ENCODE results near the gene BRF1. TPM values are rescaled to one million over a fixed set of nuclear protein-coding genes. Genes with fewer than 3 reads are reported as not detected.

Gene BRF1
- total and polyA plus RNA-seq, 2 donors from 2014 or later, result 19.3 to 34.1 TPM

DNA sequence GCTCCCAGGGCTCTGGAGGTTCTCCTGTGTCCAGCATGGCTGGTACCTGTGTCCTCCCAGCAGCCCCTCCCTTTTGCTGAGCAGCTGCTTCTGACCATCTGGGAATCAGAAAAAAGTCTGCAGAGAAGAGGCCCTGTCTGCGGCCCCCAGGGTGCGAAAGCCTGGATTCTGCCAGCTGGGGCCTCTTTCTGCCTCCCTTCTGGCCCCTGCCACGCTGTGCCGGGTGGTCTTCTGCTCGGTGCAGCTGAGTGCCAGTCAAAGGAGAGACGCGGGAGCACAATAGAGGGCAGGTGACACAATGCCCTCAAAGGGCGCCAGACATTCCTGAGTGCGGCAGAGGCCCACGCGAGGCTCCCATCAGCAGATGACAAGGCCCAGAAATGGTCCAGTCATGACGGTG, 39.8 kb downstream of the BRF1 start:
- H3K4me3 ChIP-seq (ENCODE audit: low read length in 3 of 3), result no peak overlapping the region
- FAIRE-seq (no peak), DNase-seq (peak in 1 of 5 donors; percentile 22)
- no peaks in the 10 kb centered on the region for H3K36me3 ChIP-seq (ENCODE audit: control insufficient read depth in 2 of 3, insufficient read depth in 3 of 3, low read length in 3 of 3)
- H3K4me1 ChIP-seq (ENCODE audit: control insufficient read depth in 2 of 3, insufficient read depth in 2 of 3, low read depth in 1 of 3, low read length in 3 of 3), result no peaks in the 10 kb centered on the region
- H3K27ac ChIP-seq (ENCODE audit: low read depth in 2 of 2, low read length in 2 of 2), result no peak overlapping the region
- intact Hi-C loops (cut with DNase I), result no loop called here
- no peaks in the 10 kb centered on the region for H3K9me3 ChIP-seq (ENCODE audit: control insufficient read depth in 2 of 3, insufficient read depth in 1 of 3, low read length in 3 of 3)
- H3K27me3 ChIP-seq (ENCODE audit: control insufficient read depth, insufficient read depth, low read length), result no peaks in the 10 kb centered on the region
- no peak overlapping the region for H3K9ac ChIP-seq (ENCODE audit: low read length in 3 of 3)
- TF ChIP-seq, protein P1, sequence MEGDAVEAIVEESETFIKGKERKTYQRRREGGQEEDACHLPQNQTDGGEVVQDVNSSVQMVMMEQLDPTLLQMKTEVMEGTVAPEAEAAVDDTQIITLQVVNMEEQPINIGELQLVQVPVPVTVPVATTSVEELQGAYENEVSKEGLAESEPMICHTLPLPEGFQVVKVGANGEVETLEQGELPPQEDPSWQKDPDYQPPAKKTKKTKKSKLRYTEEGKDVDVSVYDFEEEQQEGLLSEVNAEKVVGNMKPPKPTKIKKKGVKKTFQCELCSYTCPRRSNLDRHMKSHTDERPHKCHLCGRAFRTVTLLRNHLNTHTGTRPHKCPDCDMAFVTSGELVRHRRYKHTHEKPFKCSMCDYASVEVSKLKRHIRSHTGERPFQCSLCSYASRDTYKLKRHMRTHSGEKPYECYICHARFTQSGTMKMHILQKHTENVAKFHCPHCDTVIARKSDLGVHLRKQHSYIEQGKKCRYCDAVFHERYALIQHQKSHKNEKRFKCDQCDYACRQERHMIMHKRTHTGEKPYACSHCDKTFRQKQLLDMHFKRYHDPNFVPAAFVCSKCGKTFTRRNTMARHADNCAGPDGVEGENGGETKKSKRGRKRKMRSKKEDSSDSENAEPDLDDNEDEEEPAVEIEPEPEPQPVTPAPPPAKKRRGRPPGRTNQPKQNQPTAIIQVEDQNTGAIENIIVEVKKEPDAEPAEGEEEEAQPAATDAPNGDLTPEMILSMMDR (IDR thresholded peaks at IDR 0.05; ENCODE audit: borderline replicate concordance, extremely low read depth, insufficient read depth), result no peak

DNA sequence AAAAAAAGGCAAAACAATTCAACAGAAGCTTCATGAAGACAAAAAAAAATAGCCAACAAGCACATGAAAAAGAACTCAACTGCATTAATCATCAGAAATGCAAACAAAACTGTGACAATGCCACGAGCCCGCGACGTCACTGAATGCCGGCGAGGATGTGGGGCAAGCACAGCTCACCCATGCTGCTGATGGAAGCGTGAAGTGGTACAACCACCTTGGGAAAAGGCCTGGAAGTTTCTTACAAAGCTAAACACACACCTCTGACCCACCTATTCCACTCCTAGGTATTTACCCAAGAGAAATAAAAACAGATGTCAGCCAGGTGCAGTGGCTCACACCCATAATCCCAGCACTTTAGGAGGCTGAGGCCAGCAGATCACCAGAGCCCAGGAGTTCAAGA, 42.0 kb downstream of the BRF1 start:
- Histone ChIP-seq H3K36me3 (ENCODE audit: control insufficient read depth in 2 of 3, insufficient read depth in 3 of 3, low read length in 3 of 3) (peaks cover 0 to 7% (median 0%) of the 10 kb centered on the region in 3 donors), H3K9ac (ENCODE audit: low read length in 3 of 3) (no peak overlapping the region), H3K27me3 (ENCODE audit: control insufficient read depth, insufficient read depth, low read length) (no peaks in the 10 kb centered on the region), H3K9me3 (ENCODE audit: control insufficient read depth in 2 of 3, insufficient read depth in 1 of 3, low read length in 3 of 3) (no peaks in the 10 kb centered on the region), H3K4me1 (ENCODE audit: control insufficient read depth in 2 of 3, insufficient read depth in 2 of 3, low read depth in 1 of 3, low read length in 3 of 3) (no peaks in the 10 kb centered on the region), H3K4me3 (ENCODE audit: low read length in 3 of 3) (no peak overlapping the region), H3K27ac (ENCODE audit: low read depth in 2 of 2, low read length in 2 of 2) (no peak overlapping the region)
- DNase-seq, result no peak
- FAIRE-seq, result no peak
- TF ChIP-seq, protein P1 (IDR thresholded peaks at IDR 0.05; ENCODE audit: borderline replicate concordance, extremely low read depth, insufficient read depth), result no peak
- intact Hi-C loops (cut with DNase I), result no loop called here

DNA sequence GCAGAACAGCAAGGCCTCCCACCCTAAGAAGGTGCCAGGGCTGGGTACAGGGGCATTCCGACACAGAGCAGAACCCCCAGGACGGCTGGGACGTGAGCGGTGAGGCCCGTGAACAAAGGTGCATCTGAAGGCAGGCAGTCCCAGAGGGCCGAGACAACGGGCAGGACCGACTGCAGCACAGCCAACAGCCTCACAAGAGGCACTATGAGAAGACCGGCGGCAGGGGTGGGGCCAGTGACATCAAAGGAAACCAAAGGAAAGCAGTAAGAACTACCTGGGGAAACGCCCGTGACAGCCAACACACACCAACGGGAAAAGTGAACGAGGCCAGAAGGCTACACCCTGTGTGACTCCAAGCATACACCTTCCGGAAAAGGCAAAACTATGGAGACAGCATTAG, 43.3 kb downstream of the BRF1 start:
- intact Hi-C loops (cut with DNase I), result no loop called here
- TF ChIP-seq, protein P1 (IDR thresholded peaks at IDR 0.05; ENCODE audit: borderline replicate concordance, extremely low read depth, insufficient read depth), result no peak
- no peak for FAIRE-seq

More for the DNA sequence above, 43.3 kb downstream of the BRF1 start:
- H3K9me3 ChIP-seq (ENCODE audit: control insufficient read depth in 2 of 3, insufficient read depth in 1 of 3, low read length in 3 of 3), result no peaks in the 10 kb centered on the region
- H3K4me1 ChIP-seq (ENCODE audit: control insufficient read depth in 2 of 3, insufficient read depth in 2 of 3, low read depth in 1 of 3, low read length in 3 of 3), result no peaks in the 10 kb centered on the region
- H3K9ac ChIP-seq (ENCODE audit: low read length in 3 of 3), result no peak overlapping the region
- H3K4me3 ChIP-seq (ENCODE audit: low read length in 3 of 3), result no peak overlapping the region
- peaks cover 0 to 9% (median 0%) of the 10 kb centered on the region in 3 donors for H3K36me3 ChIP-seq (ENCODE audit: control insufficient read depth in 2 of 3, insufficient read depth in 3 of 3, low read length in 3 of 3)
- no peaks in the 10 kb centered on the region for H3K27me3 ChIP-seq (ENCODE audit: control insufficient read depth, insufficient read depth, low read length)
- no peak for DNase-seq
- H3K27ac ChIP-seq (ENCODE audit: low read depth in 2 of 2, low read length in 2 of 2), result no peak overlapping the region

Measured in kidney (tissue), 14 donors.